ENCODE results near the gene MRPS2. TPM values are rescaled to one million over a fixed set of nuclear protein-coding genes. Genes with fewer than 3 reads are reported as not detected.

The MRPS2 gene
- total and polyA plus RNA-seq, 2 of the 4 experiments (the other 2 are of a cell fraction) = 53.1 to 104 TPM

DNA sequence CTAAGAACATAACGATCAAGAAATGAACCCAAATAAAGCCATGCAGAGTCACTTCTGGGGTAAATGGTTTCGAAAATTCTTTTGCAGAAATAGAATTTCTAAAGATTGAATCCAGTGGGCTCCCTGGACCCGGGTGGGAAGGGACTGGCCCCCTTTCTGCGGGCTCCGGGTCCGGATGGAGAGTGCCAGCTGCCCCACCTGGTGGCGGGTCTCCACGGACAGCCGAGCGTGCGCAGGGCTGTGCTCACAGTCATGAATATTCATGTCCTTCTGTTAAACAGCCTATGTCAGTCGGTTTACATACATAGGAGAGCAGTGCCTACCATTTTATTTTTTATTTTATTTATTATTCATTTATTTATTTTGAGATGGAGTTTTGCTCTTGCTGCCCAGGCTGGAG, 25.6 kb upstream of the MRPS2 start:
- no peak overlapping the region for H3K14ac ChIP-seq (replicated peaks; ENCODE audit: low read depth, low read length)
- no peak overlapping the region for H4K8ac ChIP-seq (ENCODE audit: low read depth in 2 of 2, low read length in 2 of 2)
- no peaks in the 10 kb centered on the region for H3K27me3 ChIP-seq (ENCODE audit: control insufficient read depth, insufficient read depth, low read length)
- H2BK15ac ChIP-seq (ENCODE audit: low read depth, low read length) = no peak overlapping the region
- intact Hi-C loops (cut with micrococcal nuclease) (no loop called here), dilution Hi-C loops (cut with HindIII; ENCODE audit: low sequenced_read_pairs, unreplicated experiment) (no loop called here), in situ Hi-C loops (cut with MboI; ENCODE audit: low sequenced_read_pairs) (no loop called here)
- H3K9ac ChIP-seq (ENCODE audit: low read depth, low read length) = no peak overlapping the region
- no peak overlapping the region for H3K23ac ChIP-seq (ENCODE audit: low read depth, low read length)
- H3K4me1 ChIP-seq (ENCODE audit: control insufficient read depth, insufficient read depth, low read length) = peaks cover 2% of the 10 kb centered on the region; the same call in 1 of the 2 replicates
- H3K79me1 ChIP-seq (ENCODE audit: low read depth in 1 of 2, low read length in 2 of 2) = no peaks in the 10 kb centered on the region
- H3K4me2 ChIP-seq (ENCODE audit: low read depth, low read length) = no peak overlapping the region
- H4K5ac ChIP-seq (ENCODE audit: low read depth, low read length) = no peak overlapping the region
- no TSS peak for BruUV-seq (replicated peaks)
- no peak overlapping the region for H2AK9ac ChIP-seq (replicated peaks; ENCODE audit: low read depth, low read length, poor library complexity)
- ATAC-seq (ENCODE audit: low read depth) (0 out of 2 replicates have a peak, but pooled peaks have one; percentile 30), DNase-seq (no peak)
- no peaks in the 10 kb centered on the region for H3K9me3 ChIP-seq (ENCODE audit: control insufficient read depth, insufficient read depth, low read length)
- H3K18ac ChIP-seq (ENCODE audit: low read depth, low read length) = no peak overlapping the region
- H3K9me1 ChIP-seq (ENCODE audit: insufficient read depth, low read length) = no peaks in the 10 kb centered on the region
- H3K36me3 ChIP-seq (ENCODE audit: control insufficient read depth, insufficient read depth, low read length) = no peaks in the 10 kb centered on the region
- WGBS, 2 experiments (ENCODE audit: extremely low coverage in 2 of 2, insufficient read length in 1 of 2) = no CpG with 5 or more reads among the region's 12 CpGs
- H4K91ac ChIP-seq (ENCODE audit: insufficient read depth, low read depth, low read length) = no peak overlapping the region
- ChIA-PET POLR2A (ENCODE audit: unreplicated experiment) (no interaction called here), CTCF (no interaction called here)
- no peak overlapping the region for H2BK120ac ChIP-seq (ENCODE audit: low read depth, low read length)
- TF ChIP-seq CEBPB (IDR thresholded peaks at IDR 0.05; ENCODE audit: low read depth, low read length) (no peak), MAZ (IDR thresholded peaks at IDR 0.05; ENCODE audit: borderline replicate concordance, low read depth, low read length) (no peak), RAD21 (IDR thresholded peaks at IDR 0.05; ENCODE audit: low read length) (peak; percentile 35), SMC3 (IDR thresholded peaks at IDR 0.05; ENCODE audit: low read depth, low read length) (peak; percentile 26; the same call in 1 of the 2 replicates)
- TF ChIP-seq, protein P1, sequence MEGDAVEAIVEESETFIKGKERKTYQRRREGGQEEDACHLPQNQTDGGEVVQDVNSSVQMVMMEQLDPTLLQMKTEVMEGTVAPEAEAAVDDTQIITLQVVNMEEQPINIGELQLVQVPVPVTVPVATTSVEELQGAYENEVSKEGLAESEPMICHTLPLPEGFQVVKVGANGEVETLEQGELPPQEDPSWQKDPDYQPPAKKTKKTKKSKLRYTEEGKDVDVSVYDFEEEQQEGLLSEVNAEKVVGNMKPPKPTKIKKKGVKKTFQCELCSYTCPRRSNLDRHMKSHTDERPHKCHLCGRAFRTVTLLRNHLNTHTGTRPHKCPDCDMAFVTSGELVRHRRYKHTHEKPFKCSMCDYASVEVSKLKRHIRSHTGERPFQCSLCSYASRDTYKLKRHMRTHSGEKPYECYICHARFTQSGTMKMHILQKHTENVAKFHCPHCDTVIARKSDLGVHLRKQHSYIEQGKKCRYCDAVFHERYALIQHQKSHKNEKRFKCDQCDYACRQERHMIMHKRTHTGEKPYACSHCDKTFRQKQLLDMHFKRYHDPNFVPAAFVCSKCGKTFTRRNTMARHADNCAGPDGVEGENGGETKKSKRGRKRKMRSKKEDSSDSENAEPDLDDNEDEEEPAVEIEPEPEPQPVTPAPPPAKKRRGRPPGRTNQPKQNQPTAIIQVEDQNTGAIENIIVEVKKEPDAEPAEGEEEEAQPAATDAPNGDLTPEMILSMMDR (conservative IDR thresholded peaks at IDR 0.05; ENCODE audit: low read depth, low read length) = peak; percentile 38
- no peak overlapping the region for H2BK20ac ChIP-seq (ENCODE audit: low read depth, low read length)
- no peak overlapping the region for H3K4me3 ChIP-seq (ENCODE audit: insufficient read depth, low read depth, low read length)
- H3K56ac ChIP-seq (ENCODE audit: extremely low read depth, insufficient read depth, low read length) = no peak overlapping the region
- no peak overlapping the region for H2AFZ ChIP-seq (replicated peaks; ENCODE audit: low read length, poor library complexity)
- no peak overlapping the region for H2AK5ac ChIP-seq (ENCODE audit: low read depth, low read length)
- H2BK5ac ChIP-seq (ENCODE audit: low read depth, low read length, poor library complexity, severe bottlenecking) = no peak overlapping the region
- no peak overlapping the region for H3K4ac ChIP-seq (ENCODE audit: low read depth, low read length)
- no peak overlapping the region for H3K27ac ChIP-seq (ENCODE audit: insufficient read depth, low read length)
- H4K20me1 ChIP-seq (ENCODE audit: insufficient read depth, low read length) = no peaks in the 10 kb centered on the region
